ENCODE results near the gene DLX1. TPM values are rescaled to one million over a fixed set of nuclear protein-coding genes. Genes with fewer than 3 reads are reported as not detected.
"Not testable (repeated sequence)": the region's sequence is repeated elsewhere in the genome, so short reads cannot be mapped to it uniquely, and the experiment has no call there.

DLX1 gene
- total and polyA plus RNA-seq, 3 donors from 2014 or later = 0.21 TPM; not detected in 2

DNA sequence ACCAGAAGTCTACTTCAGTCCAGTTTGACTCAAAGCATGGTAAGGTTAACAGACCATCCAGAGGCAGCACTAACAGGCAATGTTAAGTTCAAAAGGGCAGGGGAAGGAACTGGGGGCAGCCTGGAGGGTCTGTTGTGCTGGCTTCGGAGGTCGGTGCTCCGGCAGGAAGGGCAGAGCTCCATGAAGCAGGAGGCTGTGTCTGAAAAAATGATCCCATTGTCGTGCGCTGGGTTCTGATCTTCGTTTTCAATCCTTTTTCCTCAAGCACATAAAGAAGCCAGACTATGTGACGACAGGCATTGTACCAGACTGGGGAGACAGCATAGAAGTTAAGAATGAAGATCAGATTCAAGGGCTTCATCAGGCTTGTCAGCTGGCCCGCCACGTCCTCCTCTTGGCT lies 21.9 kb upstream of the DLX1 start:
- no peak for TF ChIP-seq POLR2A (IDR thresholded peaks at IDR 0.05)
- no peak for TF ChIP-seq CTCF (IDR thresholded peaks at IDR 0.05)
- Histone ChIP-seq H3K9me3 (no peaks in the 10 kb centered on the region), H3K36me3 (ENCODE audit: low read depth, missing control alignments) (no peaks in the 10 kb centered on the region), H3K27me3 (no peaks in the 10 kb centered on the region), H3K4me1 (no peaks in the 10 kb centered on the region), H3K4me3 (no peak overlapping the region), H3K27ac (no peak overlapping the region)
- DNase-seq = no peak
- WGBS, 2 donors = 90 to 94% methylated on average over 9 of the region's 9 CpGs
- intact Hi-C loops (cut with DNase I; ENCODE audit: low total_unique reads) = no loop called here

DNA sequence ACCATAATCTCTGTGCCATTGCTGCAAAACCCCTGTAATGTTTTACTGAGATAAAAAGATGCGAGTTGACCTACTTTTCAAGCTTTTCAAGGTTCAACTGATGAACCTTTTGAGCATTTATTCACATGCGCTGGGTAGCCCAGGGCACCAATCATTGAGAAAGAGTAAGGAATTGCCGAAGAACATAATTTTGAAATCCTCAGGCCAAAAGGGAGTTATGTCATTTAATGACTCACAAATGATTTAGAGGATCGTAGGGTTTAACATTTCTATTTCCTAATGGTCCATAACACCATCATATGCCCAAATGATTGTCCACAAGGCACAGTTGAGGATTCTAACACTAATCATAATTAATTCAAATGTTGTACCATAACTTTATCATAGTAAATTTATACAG lies 20.2 kb upstream of the DLX1 start:
- Histone ChIP-seq H3K4me3 (no peak overlapping the region), H3K27ac (no peak overlapping the region), H3K27me3 (no peaks in the 10 kb centered on the region), H3K4me1 (no peaks in the 10 kb centered on the region), H3K9me3 (no peaks in the 10 kb centered on the region), H3K36me3 (ENCODE audit: low read depth, missing control alignments) (no peaks in the 10 kb centered on the region)
- intact Hi-C loops (cut with DNase I; ENCODE audit: low total_unique reads) = no loop called here
- DNase-seq = no peak
- 79 to 80% methylated on average over 4 of the region's 4 CpGs for WGBS, 2 donors
- TF ChIP-seq CTCF (IDR thresholded peaks at IDR 0.05) = no peak
- TF ChIP-seq POLR2A (IDR thresholded peaks at IDR 0.05) = no peak

DNA sequence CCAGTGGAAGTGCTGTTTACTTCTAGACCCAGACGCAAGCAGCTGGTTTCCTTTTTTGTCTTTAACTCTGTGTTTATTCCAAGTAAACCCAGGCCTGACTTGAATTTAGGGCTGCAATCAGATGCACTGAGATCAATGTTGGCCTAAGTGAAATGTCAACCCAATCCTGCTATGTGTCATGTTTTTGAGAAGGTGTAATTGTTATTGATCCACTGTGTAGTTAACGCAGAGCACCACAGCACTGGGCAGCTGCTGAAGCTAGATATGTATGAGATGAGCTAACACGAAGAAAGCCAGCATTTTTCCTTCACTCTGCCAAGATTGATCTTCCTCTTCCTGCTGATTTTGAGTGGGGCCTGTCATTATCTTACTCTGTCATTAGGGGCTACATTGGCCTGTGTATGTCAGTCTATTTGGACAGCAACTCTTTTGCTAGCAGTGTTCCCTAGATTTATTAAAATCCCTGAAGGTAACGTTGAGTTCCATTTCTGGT lies 18.9 kb upstream of the DLX1 start:
- Histone ChIP-seq H3K27me3 (no peaks in the 10 kb centered on the region), H3K27ac (no peak overlapping the region), H3K4me1 (no peaks in the 10 kb centered on the region), H3K36me3 (ENCODE audit: low read depth, missing control alignments) (no peaks in the 10 kb centered on the region), H3K9me3 (no peaks in the 10 kb centered on the region), H3K4me3 (no peak overlapping the region)
- intact Hi-C loops (cut with DNase I; ENCODE audit: low total_unique reads) = no loop called here
- WGBS, 2 donors = 89 to 93% methylated on average over 4 of the region's 4 CpGs
- DNase-seq = no peak
- TF ChIP-seq CTCF (IDR thresholded peaks at IDR 0.05) = no peak
- TF ChIP-seq POLR2A (IDR thresholded peaks at IDR 0.05) = no peak

DNA sequence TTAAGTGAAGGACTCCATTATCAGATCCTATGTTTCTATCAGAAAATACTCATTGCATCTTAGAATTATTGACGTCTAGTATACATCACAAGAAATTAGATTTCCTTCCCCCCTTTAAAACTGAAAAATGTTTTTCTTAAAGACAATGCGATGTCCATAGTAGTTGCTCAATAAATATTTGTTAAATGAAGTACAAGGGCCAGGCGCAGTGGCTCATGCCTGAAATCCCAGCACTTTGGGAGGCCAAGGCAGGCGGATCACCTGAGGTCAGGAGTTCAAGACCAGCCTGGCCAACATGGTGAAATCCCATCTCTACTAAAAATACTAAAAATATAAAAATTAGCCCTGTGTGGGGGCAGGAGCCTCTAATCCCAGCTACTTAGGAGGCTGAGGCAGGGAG lies 17.4 kb upstream of the DLX1 start:
- H3K27ac ChIP-seq; H3K36me3 ChIP-seq (ENCODE audit: low read depth, missing control alignments); H3K27me3 ChIP-seq; H3K9me3 ChIP-seq; DNase-seq; H3K4me1 ChIP-seq; intact Hi-C loops (cut with DNase I; ENCODE audit: low total_unique reads); H3K4me3 ChIP-seq: not testable (repeated sequence)
- WGBS, 2 donors = 94 to 96% methylated on average over 4 of the region's 4 CpGs

DNA sequence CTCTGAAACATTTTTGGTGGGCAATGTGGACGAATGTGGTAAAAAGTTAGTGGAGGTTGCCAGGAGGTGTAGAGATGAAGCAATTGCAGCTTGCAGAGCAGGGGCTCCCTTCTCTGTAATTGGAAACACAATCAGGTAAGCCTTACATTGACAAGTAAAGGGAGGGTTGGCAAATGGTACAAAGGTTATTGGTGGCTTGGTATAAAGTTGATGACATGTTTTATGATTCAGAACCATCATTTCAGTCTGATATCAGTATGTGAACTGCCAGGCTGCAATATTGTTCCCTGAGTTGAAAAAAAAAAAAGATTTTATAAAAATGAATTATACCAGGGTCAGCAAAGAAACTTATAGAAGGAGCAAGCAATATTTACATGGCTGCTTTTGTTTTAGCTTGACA lies 14.4 kb upstream of the DLX1 start:
- no peaks in the 10 kb centered on the region for H3K4me1 ChIP-seq
- intact Hi-C loops (cut with DNase I; ENCODE audit: low total_unique reads) = no loop called here
- no peaks in the 10 kb centered on the region for H3K36me3 ChIP-seq (ENCODE audit: low read depth, missing control alignments)
- H3K27ac ChIP-seq = no peak overlapping the region
- H3K4me3 ChIP-seq = no peak overlapping the region
- H3K9me3 ChIP-seq = no peaks in the 10 kb centered on the region
- TF ChIP-seq CTCF (IDR thresholded peaks at IDR 0.05) (no peak), POLR2A (IDR thresholded peaks at IDR 0.05) (no peak)
- 87 to 93% methylated on average over 1 of the region's 1 CpG for WGBS, 2 donors
- no peaks in the 10 kb centered on the region for H3K27me3 ChIP-seq
- DNase-seq = no peak

All from testis (tissue), 3 donors.